ENCODE measurements around the gene CADPS2.

DNA sequence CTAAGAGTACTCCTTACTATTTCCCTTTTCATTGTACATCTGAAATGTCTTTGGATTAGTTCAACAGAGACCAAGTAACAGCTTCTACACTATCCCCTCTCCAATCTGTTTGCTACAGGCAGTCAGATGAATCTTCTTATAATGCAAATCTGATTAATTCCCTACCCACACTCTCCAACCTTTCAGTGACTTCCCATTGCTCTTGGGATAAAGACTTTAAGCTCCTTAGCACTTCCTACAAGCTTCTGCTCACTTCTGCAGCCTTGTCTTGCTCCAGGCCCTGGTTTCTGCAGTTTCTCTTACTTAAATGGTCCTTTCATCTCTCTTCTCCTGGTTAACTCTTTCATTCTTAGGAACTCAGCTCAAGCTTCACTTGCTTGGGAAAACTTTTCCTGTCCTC, 516.5 kb downstream of the CADPS2 start:
- TF ChIP-seq CTCF (IDR thresholded peaks at IDR 0.05) (no peak), POLR2AphosphoS5 (IDR thresholded peaks at IDR 0.05) (no peak)
